Neural progenitor cell (in vitro differentiated cells): ENCODE data around the gene PPA1. TPM values are rescaled to one million over a fixed set of nuclear protein-coding genes. Genes with fewer than 3 reads are reported as not detected.
"Not testable (repeated sequence)": the region's sequence is repeated elsewhere in the genome, so short reads cannot be mapped to it uniquely, and the experiment has no call there.

Source experiments
- DNase-seq: peaks from one replicate; pipeline ENCODE4 v3.0.0-alpha.2; 2016; ENCODE audit warnings: low spot score
- H2AFZ ChIP-seq: fragments of 200-600 bp; sonication (generic); replicated peaks from 2 replicates; pipeline ENCODE4 v1.6.1; 2016; ENCODE audit warnings: antibody characterized with exemption
- H3F3A ChIP-seq: fragments of 200-600 bp; sonication (generic); 2 replicates; pipeline ENCODE4 v1.6.1; 2016; ENCODE audit warnings: antibody characterized with exemption, low read depth
- H3K27ac ChIP-seq: fragments of 200-600 bp; sonication (generic); 2 replicates; pipeline ENCODE4 v1.5.1; 2016; ENCODE audit warnings: mild to moderate bottlenecking
- H3K27me3 ChIP-seq: fragments of 200-600 bp; sonication (generic); 2 replicates; pipeline ENCODE4 v1.6.1; 2016; ENCODE audit warnings: mild to moderate bottlenecking, moderate library complexity
- H3K36me3 ChIP-seq: fragments of 200-600 bp; sonication (generic); 2 replicates; pipeline ENCODE4 v1.5.1; 2016
- H3K4me1 ChIP-seq: fragments of 200-600 bp; sonication (generic); 2 replicates; pipeline ENCODE4 v1.6.1; 2016; ENCODE audit warnings: mixed run types
- H3K4me2 ChIP-seq: fragments of 200-600 bp; sonication (generic); 2 replicates; pipeline ENCODE4 v1.6.1; 2016
- H3K4me3 ChIP-seq: fragments of 200-600 bp; sonication (generic); 2 replicates; pipeline ENCODE4 v1.5.1; 2016
- H3K79me2 ChIP-seq: fragments of 200-600 bp; sonication (generic); 2 replicates; pipeline ENCODE4 v1.6.1; 2016; ENCODE audit warnings: low read depth
- H3K9ac ChIP-seq: fragments of 200-600 bp; sonication (generic); 2 replicates; pipeline ENCODE4 v1.6.1; 2016
- H3K9me3 ChIP-seq: fragments of 200-600 bp; sonication (generic); 2 replicates; pipeline ENCODE4 v1.5.1; 2016; ENCODE audit warnings: low read depth
- H4K20me1 ChIP-seq: fragments of 200-600 bp; sonication (generic); 2 replicates; pipeline ENCODE4 v1.6.1; 2016; ENCODE audit warnings: low read depth
- H3K27ac Mint-ChIP-seq: 3 replicates; pipeline ENCODE4 v1.8.0; 2021; ENCODE audit warnings: mixed read lengths
- H3K27me3 Mint-ChIP-seq: 2 replicates; pipeline ENCODE4 v1.8.0; 2022; ENCODE audit warnings: low read depth, mild to moderate bottlenecking, inconsistent platforms, moderate library complexity, mixed read lengths; ENCODE audit not compliant: insufficient read depth
- H3K36me3 Mint-ChIP-seq: 3 replicates; pipeline ENCODE4 v1.8.0; 2021; ENCODE audit warnings: mixed read lengths
- H3K4me1 Mint-ChIP-seq: 3 replicates; pipeline ENCODE4 v1.8.0; 2021; ENCODE audit warnings: mixed read lengths
- H3K4me3 Mint-ChIP-seq: 3 replicates; pipeline ENCODE4 v1.8.0; 2021; ENCODE audit warnings: mild to moderate bottlenecking, moderate library complexity, mixed read lengths
- H3K9me3 Mint-ChIP-seq: 3 replicates; pipeline ENCODE4 v1.8.0; 2020; ENCODE audit warnings: mixed read lengths
- EZH2 ChIP-seq: fragments of 200-600 bp; sonication (generic); IDR thresholded peaks from 2 replicates; pipeline ENCODE4 v1.6.1; 2017; ENCODE audit warnings: antibody characterized with exemption, mild to moderate bottlenecking, moderate library complexity
- EZH2phosphoT487 ChIP-seq: fragments of 200-600 bp; sonication (generic); IDR thresholded peaks from 2 replicates; pipeline ENCODE4 v1.6.1; 2017; ENCODE audit warnings: antibody characterized with exemption
- total RNA-seq: library from RNA; depleted of rRNA; stranded (reverse); fragments of >200 nt; gene quantifications from 2 replicates; pipeline ENCODE4 v1.2.3, GENCODE V29; 2015; ENCODE audit warnings: low replicate concordance
- TF ChIP-seq, protein P1 (sequence below): fragments of 200-600 bp; sonication (generic); IDR thresholded peaks from 2 replicates; pipeline ENCODE4 v1.5.1; 2017; ENCODE audit warnings: antibody characterized with exemption, mild to moderate bottlenecking

Gene PPA1
- total RNA-seq, 1 donor from 2014 or later, result 203 TPM

DNA sequence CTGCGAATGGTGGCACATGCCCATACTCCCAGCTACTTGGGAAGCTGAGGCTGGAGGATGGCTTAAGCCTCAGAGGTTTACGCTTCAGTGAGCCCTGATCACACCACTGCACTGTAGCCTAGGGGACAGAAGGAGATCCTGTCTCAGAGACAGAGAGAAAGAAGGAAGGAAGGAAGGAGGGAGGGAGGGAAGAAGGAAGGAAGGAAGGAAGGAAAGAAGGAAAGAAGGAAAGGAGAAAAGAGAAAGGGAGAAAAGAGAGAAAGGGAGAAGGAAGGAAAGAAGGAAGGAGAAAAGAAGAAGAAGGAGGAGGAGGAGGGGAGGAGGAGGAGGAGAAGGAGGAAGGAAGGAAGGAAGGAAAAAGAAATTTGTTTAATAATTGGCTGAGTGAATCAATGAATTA, 49.9 kb downstream of the PPA1 start:
- Histone ChIP-seq H3K36me3 (no peaks in the 10 kb centered on the region), H3K27ac (no peak overlapping the region), H3K4me1 (no peaks in the 10 kb centered on the region), H3K9me3 (no peaks in the 10 kb centered on the region), H3K4me2 (no peak overlapping the region), H3K9ac (no peak overlapping the region), H3K79me2 (no peaks in the 10 kb centered on the region), H3K4me3 (no peak overlapping the region), H3K27me3 (peaks cover 29% of the 10 kb centered on the region), H2AFZ (no peak overlapping the region), H3F3A (no peaks in the 10 kb centered on the region), H4K20me1 (no peaks in the 10 kb centered on the region)
- Mint-ChIP-seq H3K27me3 (peaks cover 7% of the 10 kb centered on the region), H3K27ac (no peak overlapping the region), H3K9me3 (peaks cover 7% of the 10 kb centered on the region), H3K4me3 (no peak overlapping the region), H3K36me3 (no peaks in the 10 kb centered on the region), H3K4me1 (no peaks in the 10 kb centered on the region)
- TF ChIP-seq EZH2, result no peak
- no peak for TF ChIP-seq EZH2phosphoT487
- TF ChIP-seq, protein P1, sequence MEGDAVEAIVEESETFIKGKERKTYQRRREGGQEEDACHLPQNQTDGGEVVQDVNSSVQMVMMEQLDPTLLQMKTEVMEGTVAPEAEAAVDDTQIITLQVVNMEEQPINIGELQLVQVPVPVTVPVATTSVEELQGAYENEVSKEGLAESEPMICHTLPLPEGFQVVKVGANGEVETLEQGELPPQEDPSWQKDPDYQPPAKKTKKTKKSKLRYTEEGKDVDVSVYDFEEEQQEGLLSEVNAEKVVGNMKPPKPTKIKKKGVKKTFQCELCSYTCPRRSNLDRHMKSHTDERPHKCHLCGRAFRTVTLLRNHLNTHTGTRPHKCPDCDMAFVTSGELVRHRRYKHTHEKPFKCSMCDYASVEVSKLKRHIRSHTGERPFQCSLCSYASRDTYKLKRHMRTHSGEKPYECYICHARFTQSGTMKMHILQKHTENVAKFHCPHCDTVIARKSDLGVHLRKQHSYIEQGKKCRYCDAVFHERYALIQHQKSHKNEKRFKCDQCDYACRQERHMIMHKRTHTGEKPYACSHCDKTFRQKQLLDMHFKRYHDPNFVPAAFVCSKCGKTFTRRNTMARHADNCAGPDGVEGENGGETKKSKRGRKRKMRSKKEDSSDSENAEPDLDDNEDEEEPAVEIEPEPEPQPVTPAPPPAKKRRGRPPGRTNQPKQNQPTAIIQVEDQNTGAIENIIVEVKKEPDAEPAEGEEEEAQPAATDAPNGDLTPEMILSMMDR, result no peak
- DNase-seq, result peak; percentile 34

DNA sequence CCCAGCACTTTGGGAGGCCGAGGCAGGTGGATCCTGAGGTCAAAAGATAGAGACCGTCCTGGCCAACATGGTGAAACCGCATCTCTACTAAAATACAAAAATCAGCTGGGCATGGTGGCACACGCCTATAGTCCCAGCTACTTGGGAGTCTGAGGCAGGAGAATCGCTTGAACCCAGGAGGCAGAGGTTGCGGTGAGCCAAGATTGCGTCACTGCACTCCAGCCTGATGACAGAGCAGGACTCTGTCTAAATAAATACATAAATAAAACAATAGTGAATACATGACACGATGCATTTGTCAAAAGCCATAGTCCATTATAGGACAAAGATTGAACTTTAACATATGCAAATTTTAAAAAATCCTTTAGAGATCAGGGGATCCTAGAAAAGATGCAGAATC, 54.0 kb downstream of the PPA1 start:
- H3K9ac ChIP-seq, H3K36me3 ChIP-seq, H3K27me3 Mint-ChIP-seq, H3K4me1 Mint-ChIP-seq, H2AFZ ChIP-seq, H3F3A ChIP-seq, H3K27ac ChIP-seq, H3K4me3 ChIP-seq, H3K9me3 ChIP-seq, H3K4me3 Mint-ChIP-seq, H3K4me2 ChIP-seq, H3K36me3 Mint-ChIP-seq, H3K79me2 ChIP-seq, H3K9me3 Mint-ChIP-seq, H3K4me1 ChIP-seq, DNase-seq, H3K27ac Mint-ChIP-seq, H4K20me1 ChIP-seq: not testable (repeated sequence)
- peaks cover 15% of the 10 kb centered on the region for H3K27me3 ChIP-seq

DNA sequence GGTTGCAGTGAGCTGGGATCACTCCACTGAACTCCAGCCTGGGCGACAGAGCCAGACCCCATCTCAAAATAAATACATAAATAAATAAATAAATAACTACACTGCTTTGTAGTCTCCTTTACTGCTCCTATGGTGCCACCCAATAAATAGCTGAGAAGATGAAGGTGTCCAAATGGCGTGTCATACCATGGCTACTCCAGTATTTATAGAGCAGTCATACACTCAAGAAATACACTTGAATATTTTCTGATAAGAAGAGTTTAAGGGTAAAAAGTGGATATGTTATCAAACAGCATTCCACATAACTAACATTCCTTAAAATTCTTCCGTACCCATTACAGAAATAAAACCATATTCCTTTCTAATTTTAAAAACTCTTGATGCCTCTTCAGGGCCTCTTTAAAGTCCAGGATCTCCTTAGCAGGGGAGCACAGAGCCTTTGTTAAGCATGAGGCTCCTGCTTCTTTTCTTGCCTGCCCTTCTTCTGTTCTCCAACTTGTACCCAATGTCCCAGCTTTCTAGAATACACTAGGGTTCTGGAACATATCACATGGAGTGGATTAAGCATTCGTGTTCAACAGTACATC, 55.0 kb downstream of the PPA1 start:
- Histone ChIP-seq H3K36me3 (no peaks in the 10 kb centered on the region), H3K9me3 (no peaks in the 10 kb centered on the region), H3K4me2 (no peak overlapping the region), H2AFZ (no peak overlapping the region), H3K27me3 (peaks cover 7% of the 10 kb centered on the region), H3F3A (no peaks in the 10 kb centered on the region), H3K4me3 (no peak overlapping the region), H3K4me1 (no peaks in the 10 kb centered on the region), H3K79me2 (no peaks in the 10 kb centered on the region), H3K27ac (no peak overlapping the region), H4K20me1 (no peaks in the 10 kb centered on the region), H3K9ac (no peak overlapping the region)
- Mint-ChIP-seq H3K27ac (no peak overlapping the region), H3K9me3 (peaks cover 7% of the 10 kb centered on the region), H3K4me3 (no peak overlapping the region), H3K36me3 (no peaks in the 10 kb centered on the region), H3K4me1 (peaks cover 2% of the 10 kb centered on the region), H3K27me3 (peaks cover 8% of the 10 kb centered on the region)
- no peak for DNase-seq
- no peak for TF ChIP-seq EZH2phosphoT487
- no peak for TF ChIP-seq EZH2
- TF ChIP-seq, protein P1, result no peak

DNA sequence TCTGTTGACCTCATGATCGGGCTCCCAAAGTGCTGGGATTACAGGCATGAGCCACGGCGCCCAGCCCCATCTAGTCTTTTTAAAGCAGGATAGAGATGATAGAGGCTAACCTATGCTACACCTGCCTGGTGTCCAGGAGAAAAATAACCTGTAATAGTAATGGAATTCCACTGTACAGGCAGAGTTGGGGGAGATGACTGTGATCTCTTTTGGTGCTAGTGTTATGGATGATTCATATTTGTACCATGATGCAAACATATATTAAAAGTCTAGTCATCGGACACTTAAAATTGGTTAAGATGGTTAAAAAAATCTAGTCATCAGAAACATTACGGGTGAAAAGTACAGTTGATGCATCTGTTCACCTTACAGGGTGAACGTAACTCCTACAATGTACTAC, 56.8 kb downstream of the PPA1 start:
- peaks cover 2% of the 10 kb centered on the region for H3K4me1 Mint-ChIP-seq
- Histone ChIP-seq H3F3A (peaks cover 7% of the 10 kb centered on the region), H2AFZ (no peak overlapping the region), H3K79me2 (no peaks in the 10 kb centered on the region), H3K27ac (no peak overlapping the region), H3K4me2 (no peak overlapping the region), H3K4me3 (no peak overlapping the region), H3K4me1 (no peaks in the 10 kb centered on the region), H4K20me1 (no peaks in the 10 kb centered on the region), H3K27me3 (no peaks in the 10 kb centered on the region), H3K9me3 (no peaks in the 10 kb centered on the region), H3K36me3 (no peaks in the 10 kb centered on the region), H3K9ac (no peak overlapping the region)
- H3K4me3 Mint-ChIP-seq, result no peak overlapping the region
- TF ChIP-seq EZH2 (no peak), EZH2phosphoT487 (no peak)
- TF ChIP-seq, protein P1, result no peak
- H3K27me3 Mint-ChIP-seq, result peaks cover 6% of the 10 kb centered on the region
- no peak for DNase-seq
- peaks cover 7% of the 10 kb centered on the region for H3K9me3 Mint-ChIP-seq
- no peaks in the 10 kb centered on the region for H3K36me3 Mint-ChIP-seq
- H3K27ac Mint-ChIP-seq, result peak overlapping the region; percentile 14
